H9 (cell line): ENCODE measurements around the gene METTL23. TPM values are rescaled to one million over a fixed set of nuclear protein-coding genes. Genes with fewer than 3 reads are reported as not detected.

Source experiments
- DNase-seq: peaks from one replicate; pipeline ENCODE4 v3.0.0-alpha.2; 2017
- H2AFZ ChIP-seq: one replicate; pipeline ENCODE4 v1.6.1; 2013; ENCODE audit warnings: mild to moderate bottlenecking, low read length, control low read depth, moderate library complexity
- H2AK5ac ChIP-seq: 2 replicates; pipeline ENCODE4 v1.6.1; 2013; ENCODE audit warnings: low read length, control low read depth, mixed read lengths; ENCODE audit not compliant: insufficient read length
- H2BK120ac ChIP-seq: one replicate; pipeline ENCODE4 v1.6.1; 2013; ENCODE audit warnings: low read depth, mild to moderate bottlenecking, low read length, control low read depth, inconsistent platforms; ENCODE audit not compliant: poor library complexity, severe bottlenecking
- H2BK12ac ChIP-seq: 2 replicates; pipeline ENCODE4 v1.6.1; 2013; ENCODE audit warnings: low read length, control low read depth, mixed read lengths, low read depth; ENCODE audit not compliant: insufficient read length
- H2BK15ac ChIP-seq: 2 replicates; pipeline ENCODE4 v1.6.1; 2013; ENCODE audit warnings: low read depth, low read length, control low read depth
- H2BK20ac ChIP-seq: one replicate; pipeline ENCODE4 v1.6.1; 2013; ENCODE audit warnings: low read depth, mild to moderate bottlenecking, low read length, control low read depth, inconsistent platforms; ENCODE audit not compliant: poor library complexity, severe bottlenecking
- H2BK5ac ChIP-seq: 2 replicates; pipeline ENCODE4 v1.6.1; 2013; ENCODE audit warnings: low read length, control low read depth, mixed read lengths; ENCODE audit not compliant: insufficient read length
- H3K14ac ChIP-seq: 2 replicates; pipeline ENCODE4 v1.6.1; 2013; ENCODE audit warnings: low read length, control low read depth; ENCODE audit not compliant: insufficient read depth
- H3K18ac ChIP-seq: 2 replicates; pipeline ENCODE4 v1.6.1; 2013; ENCODE audit warnings: low read depth, mild to moderate bottlenecking, mixed read lengths, low read length, control low read depth; ENCODE audit not compliant: insufficient read length
- H3K23ac ChIP-seq: 2 replicates; pipeline ENCODE4 v1.6.1; 2013; ENCODE audit warnings: low read length, control low read depth, mixed read lengths, low read depth; ENCODE audit not compliant: insufficient read length
- H3K23me2 ChIP-seq: 2 replicates; pipeline ENCODE4 v1.6.1; 2013; ENCODE audit warnings: low read depth, mild to moderate bottlenecking, mixed read lengths, low read length, control low read depth; ENCODE audit not compliant: insufficient read length, poor library complexity, severe bottlenecking
- H3K27ac ChIP-seq: 2 replicates; pipeline ENCODE4 v1.5.1; 2013; ENCODE audit warnings: low read length, control low read depth, mixed read lengths, low read depth; ENCODE audit not compliant: insufficient read length
- H3K27me3 ChIP-seq: 2 replicates; pipeline ENCODE4 v1.6.1; 2013; ENCODE audit warnings: low read length, control low read depth, inconsistent platforms; ENCODE audit not compliant: insufficient read depth
- H3K4ac ChIP-seq: 2 replicates; pipeline ENCODE4 v1.6.1; 2013; ENCODE audit warnings: low read depth, mild to moderate bottlenecking, control low read depth, inconsistent platforms, low read length, moderate library complexity
- H3K4me1 ChIP-seq: 2 replicates; pipeline ENCODE4 v1.6.1; 2013; ENCODE audit warnings: low read length, control low read depth, inconsistent platforms; ENCODE audit not compliant: insufficient read depth
- H3K4me2 ChIP-seq: 2 replicates; pipeline ENCODE4 v1.6.1; 2013; ENCODE audit warnings: low read length, control low read depth, mixed read lengths; ENCODE audit not compliant: insufficient read length, insufficient read depth
- H3K56ac ChIP-seq: 2 replicates; pipeline ENCODE4 v1.6.1; 2013; ENCODE audit warnings: low read depth, mild to moderate bottlenecking, mixed read lengths, low read length, control low read depth; ENCODE audit not compliant: insufficient read length
- H3K79me1 ChIP-seq: 2 replicates; pipeline ENCODE4 v1.6.1; 2013; ENCODE audit warnings: low read depth, mild to moderate bottlenecking, moderate library complexity, low read length, control low read depth, inconsistent platforms; ENCODE audit not compliant: insufficient read depth, poor library complexity, severe bottlenecking
- H3K79me2 ChIP-seq: 2 replicates; pipeline ENCODE4 v1.6.1; 2013; ENCODE audit warnings: low read length, control low read depth, inconsistent platforms; ENCODE audit not compliant: insufficient read depth
- H3K9ac ChIP-seq: 2 replicates; pipeline ENCODE4 v1.6.1; 2013; ENCODE audit warnings: low read length, control low read depth, mixed read lengths; ENCODE audit not compliant: insufficient read length; ENCODE audit errors: extremely low read depth
- H3K9me3 ChIP-seq: one replicate; pipeline ENCODE4 v1.6.1; 2013; ENCODE audit warnings: low read depth, low read length, inconsistent platforms; ENCODE audit not compliant: control insufficient read depth
- H3T11ph ChIP-seq: one replicate; pipeline ENCODE4 v1.6.1; 2013; ENCODE audit warnings: mild to moderate bottlenecking, low read length, control low read depth, inconsistent platforms
- H4K20me1 ChIP-seq: one replicate; pipeline ENCODE4 v1.6.1; 2013; ENCODE audit not compliant: control insufficient read depth, insufficient read length, insufficient read depth
- H4K5ac ChIP-seq: 2 replicates; pipeline ENCODE4 v1.6.1; 2013; ENCODE audit warnings: low read depth, mild to moderate bottlenecking, mixed read lengths, low read length, control low read depth; ENCODE audit not compliant: insufficient read length
- H4K8ac ChIP-seq: replicated peaks from 2 replicates; pipeline ENCODE4 v1.6.1; 2013; ENCODE audit warnings: low read length, control low read depth, mixed read lengths, low read depth; ENCODE audit not compliant: insufficient read length
- H4K91ac ChIP-seq: 2 replicates; pipeline ENCODE4 v1.6.1; 2013; ENCODE audit warnings: low read depth, mild to moderate bottlenecking, moderate library complexity, mixed read lengths, low read length, control low read depth; ENCODE audit not compliant: insufficient read length
- H3K27ac Mint-ChIP-seq, 3 experiments: 2 replicates in 2 of 3; 3 replicates in 1 of 3; pipeline ENCODE4 v1.8.0; 2020 to 2021; ENCODE audit warnings: mixed read lengths in 3 of 3, mild to moderate bottlenecking in 1 of 3, moderate library complexity in 1 of 3
- H3K27me3 Mint-ChIP-seq: 2 replicates; pipeline ENCODE4 v1.8.0; 2021; ENCODE audit warnings: low read depth, mild to moderate bottlenecking, moderate library complexity, mixed read lengths
- H3K36me3 Mint-ChIP-seq, 3 experiments: 2 replicates in 2 of 3; 3 replicates in 1 of 3; pipeline ENCODE4 v1.8.0; 2020 to 2021; ENCODE audit warnings: low read depth in 3 of 3, mixed read lengths in 3 of 3; ENCODE audit not compliant: insufficient read depth in 1 of 3
- H3K4me1 Mint-ChIP-seq, 2 experiments: 2 replicates each; pipeline ENCODE4 v1.8.0; 2020; ENCODE audit warnings: mixed read lengths in 2 of 2
- H3K4me3 Mint-ChIP-seq, 2 experiments: 2 replicates in 1 of 2; 3 replicates in 1 of 2; pipeline ENCODE4 v1.8.0; 2020 to 2021; ENCODE audit warnings: mild to moderate bottlenecking in 2 of 2, mixed read lengths in 2 of 2, moderate library complexity in 1 of 2
- H3K9me3 Mint-ChIP-seq, 2 experiments: 2 replicates in 1 of 2; 3 replicates in 1 of 2; pipeline ENCODE4 v1.8.0; 2020; ENCODE audit warnings: mild to moderate bottlenecking in 2 of 2, mixed read lengths in 2 of 2, moderate library complexity in 1 of 2
- CTCF ChIP-seq: fragments of 200-600 bp; sonication (generic); conservative IDR thresholded peaks from 3 replicates; pipeline ENCODE4 v1.8.0; 2021; ENCODE audit warnings: antibody characterized with exemption, mild to moderate bottlenecking
- WGBS: extraction: QIAGEN DNeasy Blood & Tissue Kit; methylation state at CpG from one replicate; pipeline ENCODE4 v1.1.7; 2013; ENCODE audit warnings: missing lambda C conversion rate, low lambda C conversion rate, mixed read lengths; ENCODE audit not compliant: insufficient read length; ENCODE audit errors: extremely low coverage; 5-methylcytosine and 5-hydroxymethylcytosine counted together
- total RNA-seq: library from RNA; stranded (reverse); gene quantifications from 2 replicates; pipeline ENCODE4 v1.2.1, GENCODE V29; 2021

Gene METTL23
- total RNA-seq, 1 experiment from 2014 or later = 29.9 TPM

DNA sequence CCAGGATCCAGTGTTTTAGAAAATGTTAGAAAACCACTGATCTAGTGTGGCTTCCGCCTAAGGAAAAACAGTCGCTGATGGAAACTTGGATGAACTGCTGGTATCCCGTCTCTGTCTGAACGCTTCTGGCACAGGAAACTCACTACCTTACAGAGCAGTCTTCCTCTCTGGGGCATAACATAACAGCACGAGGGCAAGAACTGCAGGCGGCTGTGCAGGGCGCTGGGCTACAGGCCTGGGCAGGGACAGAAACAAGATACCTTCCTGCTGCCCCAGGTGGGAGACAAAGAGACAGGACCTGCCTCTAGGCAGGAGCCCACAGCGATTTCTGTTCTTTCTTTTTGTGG is 26.4 kb upstream of the METTL23 start:
- peak overlapping the region in 2 of 3 experiments; percentile 50 to 54; a peak in 4 of 7 replicates for H3K27ac Mint-ChIP-seq
- Histone ChIP-seq H3K23me2 (peaks cover 3% of the 10 kb centered on the region), H3K18ac (peak overlapping the region; percentile 37), H2BK5ac (no peak overlapping the region), H2BK20ac (no peak overlapping the region), H4K5ac (no peak overlapping the region), H3K79me1 (no peaks in the 10 kb centered on the region), H3K27me3 (no peaks in the 10 kb centered on the region), H2BK12ac (no peak overlapping the region), H3K79me2 (no peaks in the 10 kb centered on the region), H3K4me2 (no peak overlapping the region), H4K91ac (no peak overlapping the region), H2AFZ (no peak overlapping the region), H2AK5ac (no peak overlapping the region), H2BK15ac (no peak overlapping the region), H3K23ac (no peak overlapping the region), H3K9ac (no peak overlapping the region), H3K14ac (no peak overlapping the region), H3K4ac (no peak overlapping the region), H3K4me1 (peaks cover 5% of the 10 kb centered on the region; the same call in 1 of the 2 replicates), H3K56ac (no peak overlapping the region), H3K9me3 (no peaks in the 10 kb centered on the region), H4K20me1 (no peaks in the 10 kb centered on the region), H2BK120ac (no peak overlapping the region), H4K8ac (no peak overlapping the region), H3T11ph (no peak overlapping the region), H3K27ac (no peak overlapping the region)
- H3K4me3 Mint-ChIP-seq = no peak overlapping the region; a peak in 1 of 5 replicates
- no peak for TF ChIP-seq CTCF
- H3K4me1 Mint-ChIP-seq = peaks cover 35 to 58% of the 10 kb centered on the region in 2 experiments
- H3K36me3 Mint-ChIP-seq = no peaks in the 10 kb centered on the region
- no CpG with 5 or more reads among the region's 8 CpGs for WGBS
- H3K9me3 Mint-ChIP-seq = no peaks in the 10 kb centered on the region
- peaks cover 2% of the 10 kb centered on the region for H3K27me3 Mint-ChIP-seq
- no peak for DNase-seq
